Measurements from ENCODE around the gene SRGAP1.

DNA sequence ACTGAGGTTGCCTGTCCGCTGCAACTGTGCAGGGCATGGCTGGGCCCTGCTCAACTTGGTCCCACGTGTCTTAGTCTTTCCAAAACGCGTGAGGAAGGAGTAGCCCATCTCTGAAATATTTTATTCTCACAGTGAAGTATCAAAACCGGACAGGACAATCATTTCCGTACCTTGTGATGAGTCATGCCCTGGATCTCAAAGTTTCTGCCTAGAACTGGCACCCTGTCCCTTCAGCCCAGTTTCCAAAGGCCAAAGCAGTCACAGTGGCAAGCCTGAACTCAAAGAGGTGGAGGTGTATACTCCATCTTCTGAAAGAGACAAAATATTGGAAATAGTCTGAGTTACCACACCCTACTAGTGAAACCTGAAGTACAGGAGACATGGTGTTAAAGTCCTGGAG lies 28.5 kb upstream of the SRGAP1 start:
- TF ChIP-seq, protein P1, sequence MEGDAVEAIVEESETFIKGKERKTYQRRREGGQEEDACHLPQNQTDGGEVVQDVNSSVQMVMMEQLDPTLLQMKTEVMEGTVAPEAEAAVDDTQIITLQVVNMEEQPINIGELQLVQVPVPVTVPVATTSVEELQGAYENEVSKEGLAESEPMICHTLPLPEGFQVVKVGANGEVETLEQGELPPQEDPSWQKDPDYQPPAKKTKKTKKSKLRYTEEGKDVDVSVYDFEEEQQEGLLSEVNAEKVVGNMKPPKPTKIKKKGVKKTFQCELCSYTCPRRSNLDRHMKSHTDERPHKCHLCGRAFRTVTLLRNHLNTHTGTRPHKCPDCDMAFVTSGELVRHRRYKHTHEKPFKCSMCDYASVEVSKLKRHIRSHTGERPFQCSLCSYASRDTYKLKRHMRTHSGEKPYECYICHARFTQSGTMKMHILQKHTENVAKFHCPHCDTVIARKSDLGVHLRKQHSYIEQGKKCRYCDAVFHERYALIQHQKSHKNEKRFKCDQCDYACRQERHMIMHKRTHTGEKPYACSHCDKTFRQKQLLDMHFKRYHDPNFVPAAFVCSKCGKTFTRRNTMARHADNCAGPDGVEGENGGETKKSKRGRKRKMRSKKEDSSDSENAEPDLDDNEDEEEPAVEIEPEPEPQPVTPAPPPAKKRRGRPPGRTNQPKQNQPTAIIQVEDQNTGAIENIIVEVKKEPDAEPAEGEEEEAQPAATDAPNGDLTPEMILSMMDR (IDR thresholded peaks at IDR 0.05): no peak
- TF ChIP-seq EP300 (IDR thresholded peaks at IDR 0.05): no peak

All from stomach (tissue), 4 donors.